GM23338 (cell line): ENCODE data around the gene SERPINA9. TPM values are rescaled to one million over a fixed set of nuclear protein-coding genes. Genes with fewer than 3 reads are reported as not detected.

Source experiments
- ATAC-seq: fragments of 200-7000 bp; cut with Tn5 transposase; 3 replicates; pipeline ENCODE4 v1.9.1; 2020
- DNase-seq: peaks from one replicate; pipeline ENCODE4 v3.0.0-alpha.2; 2015; ENCODE audit warnings: low spot score
- H2AFZ ChIP-seq: fragments of 200-600 bp; sonication (generic); 2 replicates; pipeline ENCODE4 v1.8.0; 2016; ENCODE audit warnings: antibody characterized with exemption, mild to moderate bottlenecking, moderate library complexity
- H3F3A ChIP-seq: fragments of 200-600 bp; sonication (generic); replicated peaks from 2 replicates; pipeline ENCODE4 v1.8.0; 2017; ENCODE audit warnings: antibody characterized with exemption, mixed run types, low read depth
- H3K27ac ChIP-seq: fragments of 200-600 bp; sonication (generic); 2 replicates; pipeline ENCODE4 v1.6.1; 2016; ENCODE audit warnings: low read depth
- H3K27me3 ChIP-seq: fragments of 200-600 bp; sonication (generic); 2 replicates; pipeline ENCODE4 v1.8.0; 2016; ENCODE audit warnings: mild to moderate bottlenecking, mixed run types, moderate library complexity; ENCODE audit not compliant: insufficient read depth
- H3K36me3 ChIP-seq: fragments of 200-600 bp; sonication (generic); 2 replicates; pipeline ENCODE4 v1.8.0; 2016; ENCODE audit warnings: mild to moderate bottlenecking; ENCODE audit not compliant: insufficient read depth
- H3K4me1 ChIP-seq: fragments of 200-600 bp; sonication (generic); 2 replicates; pipeline ENCODE4 v1.8.0; 2016; ENCODE audit warnings: mild to moderate bottlenecking, moderate library complexity; ENCODE audit not compliant: insufficient read depth
- H3K4me2 ChIP-seq: fragments of 200-600 bp; sonication (generic); 2 replicates; pipeline ENCODE4 v1.7.1; 2017; ENCODE audit warnings: mixed run types
- H3K4me3 ChIP-seq: fragments of 200-600 bp; sonication (generic); 2 replicates; pipeline ENCODE4 v1.6.1; 2016; ENCODE audit warnings: mixed run types
- H3K79me2 ChIP-seq: fragments of 200-600 bp; sonication (generic); replicated peaks from 2 replicates; pipeline ENCODE4 v1.8.0; 2017; ENCODE audit warnings: mild to moderate bottlenecking; ENCODE audit not compliant: insufficient read depth
- H3K9me2 ChIP-seq: fragments of 200-600 bp; sonication (generic); 2 replicates; pipeline ENCODE4 v1.8.0; 2017; ENCODE audit not compliant: insufficient read depth
- H4K20me1 ChIP-seq: fragments of 200-600 bp; sonication (generic); replicated peaks from 2 replicates; pipeline ENCODE4 v1.8.0; 2017; ENCODE audit warnings: mild to moderate bottlenecking; ENCODE audit not compliant: insufficient read depth
- H3K27ac Mint-ChIP-seq: 2 replicates; pipeline ENCODE4 v1.8.0; 2020; ENCODE audit warnings: inconsistent platforms, mild to moderate bottlenecking, moderate library complexity, mixed read lengths
- H3K27me3 Mint-ChIP-seq: 3 replicates; pipeline ENCODE4 v1.8.0; 2022; ENCODE audit warnings: low read depth, mild to moderate bottlenecking, moderate library complexity, mixed read lengths, inconsistent platforms; ENCODE audit not compliant: insufficient read depth, poor library complexity
- H3K36me3 Mint-ChIP-seq: 3 replicates; pipeline ENCODE4 v1.8.0; 2021; ENCODE audit warnings: low read depth, mild to moderate bottlenecking, inconsistent platforms, moderate library complexity, mixed read lengths
- H3K4me1 Mint-ChIP-seq: 3 replicates; pipeline ENCODE4 v1.8.0; 2020; ENCODE audit warnings: mild to moderate bottlenecking, inconsistent platforms, mixed read lengths
- H3K4me3 Mint-ChIP-seq: 3 replicates; pipeline ENCODE4 v1.8.0; 2021; ENCODE audit warnings: moderate library complexity, mild to moderate bottlenecking, inconsistent platforms, mixed read lengths
- H3K9me3 Mint-ChIP-seq: 3 replicates; pipeline ENCODE4 v1.8.0; 2020; ENCODE audit warnings: moderate library complexity, mild to moderate bottlenecking, inconsistent platforms, mixed read lengths
- CREB1 ChIP-seq: fragments of 250-450 bp; sonication (Bioruptor Pico); IDR thresholded peaks from 2 replicates; pipeline ENCODE4 v1.5.0; 2020; ENCODE audit warnings: low read depth, mild to moderate bottlenecking, moderate library complexity
- CTCF ChIP-seq, 2 experiments: fragments of 200-600 bp in 1 of 2; sonication (generic) in 1 of 2; conservative IDR thresholded peaks; 2 replicates each; pipeline versions ENCODE4 v1.5.1 to v1.6.1; 2016 to 2017; ENCODE audit warnings: antibody characterized with exemption in 2 of 2, low read depth in 2 of 2, mild to moderate bottlenecking in 2 of 2, moderate library complexity in 1 of 2
- ETS1 ChIP-seq: IDR thresholded peaks from 2 replicates; pipeline ENCODE4 v1.6.1; 2016; ENCODE audit warnings: antibody characterized with exemption
- EZH2 ChIP-seq: fragments of 200-600 bp; sonication (generic); IDR thresholded peaks from one replicate; pipeline ENCODE4 v1.8.0; 2017; ENCODE audit warnings: antibody characterized with exemption, mild to moderate bottlenecking, low read depth; ENCODE audit not compliant: unreplicated experiment
- EZH2phosphoT487 ChIP-seq: fragments of 200-600 bp; sonication (generic); IDR thresholded peaks from one replicate; pipeline ENCODE4 v1.8.1; 2018; ENCODE audit warnings: antibody characterized with exemption; ENCODE audit not compliant: unreplicated experiment
- JUNB ChIP-seq: IDR thresholded peaks from one replicate; pipeline ENCODE4 v1.6.1; 2016; ENCODE audit warnings: antibody characterized with exemption; ENCODE audit not compliant: unreplicated experiment
- NANOG ChIP-seq: IDR thresholded peaks from 2 replicates; pipeline ENCODE4 v1.6.1; 2016; ENCODE audit warnings: antibody characterized with exemption, borderline replicate concordance
- POLR2AphosphoS5 ChIP-seq: IDR thresholded peaks from 2 replicates; pipeline ENCODE4 v1.6.1; 2016; ENCODE audit warnings: antibody characterized with exemption, low read depth
- REST ChIP-seq: IDR thresholded peaks from one replicate; pipeline ENCODE4 v1.6.1; 2018; ENCODE audit warnings: antibody characterized with exemption; ENCODE audit not compliant: unreplicated experiment
- STAT1 ChIP-seq: IDR thresholded peaks from one replicate; pipeline ENCODE4 v1.6.1; 2016; ENCODE audit warnings: antibody characterized with exemption; ENCODE audit not compliant: unreplicated experiment
- ZNF114 ChIP-seq: fragments of 250-450 bp; sonication (Bioruptor Pico); IDR thresholded peaks from 2 replicates; pipeline ENCODE4 v1.5.0; 2020; ENCODE audit warnings: mild to moderate bottlenecking, moderate library complexity
- ZNF331 ChIP-seq: fragments of 250-450 bp; sonication (Bioruptor Pico); IDR thresholded peaks from 2 replicates; pipeline ENCODE4 v1.5.0; 2020; ENCODE audit warnings: low read depth, mild to moderate bottlenecking, moderate library complexity
- ZNF462 ChIP-seq: fragments of 250-450 bp; sonication (Bioruptor Pico); IDR thresholded peaks from 2 replicates; pipeline ENCODE4 v1.5.0; 2020; ENCODE audit warnings: mild to moderate bottlenecking, moderate library complexity
- polyA plus RNA-seq: library from polyadenylated mRNA; unstranded; fragments of >200 nt; fragmentation: Nextera tagmentation; extraction: Ambion mirVana; gene quantifications from 2 replicates; pipeline ENCODE4 v1.2.1, GENCODE V29; 2016
- total RNA-seq: library from RNA; depleted of rRNA; stranded (reverse); fragments of >200 nt; shearing (Covaris generic); gene quantifications from 2 replicates; pipeline ENCODE4 v1.2.3, GENCODE V29; 2014

SERPINA9 gene
- total and polyA plus RNA-seq, 2 experiments from 2014 or later = not detected

GRCh38 chr14:94461526-94462218 lies 14.3 kb downstream of the SERPINA9 start:
- Histone ChIP-seq H3K4me1 (no peaks in the 10 kb centered on the region), H3K4me2 (no peak overlapping the region), H3K4me3 (no peak overlapping the region), H3K79me2 (no peaks in the 10 kb centered on the region), H3K27ac (no peak overlapping the region), H3K27me3 (no peaks in the 10 kb centered on the region), H3F3A (no peaks in the 10 kb centered on the region), H3K9me2 (peaks cover 9% of the 10 kb centered on the region), H4K20me1 (no peaks in the 10 kb centered on the region), H3K36me3 (no peaks in the 10 kb centered on the region), H2AFZ (no peak overlapping the region; the same call in 1 of the 2 replicates)
- TF ChIP-seq EZH2phosphoT487 (no peak), NANOG (no peak), JUNB (no peak), EZH2 (no peak), ZNF462 (CRISPR knock-in tag) (no peak), ZNF114 (CRISPR knock-in tag) (no peak), CREB1 (CRISPR knock-in tag) (no peak), ZNF331 (CRISPR knock-in tag) (no peak), STAT1 (no peak), REST (no peak), CTCF (conservative IDR thresholded peaks at IDR 0.05; ENCODE audit: low read depth in 2 of 2) (no peak), POLR2AphosphoS5 (no peak), ETS1 (no peak)
- H3K27ac Mint-ChIP-seq = no peak overlapping the region
- no peak overlapping the region for H3K4me3 Mint-ChIP-seq
- peaks cover 27% of the 10 kb centered on the region for H3K36me3 Mint-ChIP-seq
- no peaks in the 10 kb centered on the region for H3K27me3 Mint-ChIP-seq
- H3K4me1 Mint-ChIP-seq = no peaks in the 10 kb centered on the region
- peaks cover 65% of the 10 kb centered on the region for H3K9me3 Mint-ChIP-seq
- no peak for DNase-seq
- no peak for ATAC-seq
